H9 (cell line): ENCODE data around the gene BUB3. TPM values are rescaled to one million over a fixed set of nuclear protein-coding genes. Genes with fewer than 3 reads are reported as not detected.
A peak's percentile ranks its signal among the peaks of the same experiment; 100 is the strongest.

ENCODE experiments used
- DNase-seq: peaks from one replicate; pipeline ENCODE4 v3.0.0-alpha.2; 2017
- H2AFZ ChIP-seq: one replicate; pipeline ENCODE4 v1.6.1; 2013; ENCODE audit warnings: mild to moderate bottlenecking, low read length, control low read depth, moderate library complexity
- H2AK5ac ChIP-seq: 2 replicates; pipeline ENCODE4 v1.6.1; 2013; ENCODE audit warnings: low read length, control low read depth, mixed read lengths; ENCODE audit not compliant: insufficient read length
- H2BK120ac ChIP-seq: one replicate; pipeline ENCODE4 v1.6.1; 2013; ENCODE audit warnings: low read depth, mild to moderate bottlenecking, low read length, control low read depth, inconsistent platforms; ENCODE audit not compliant: poor library complexity, severe bottlenecking
- H2BK12ac ChIP-seq: 2 replicates; pipeline ENCODE4 v1.6.1; 2013; ENCODE audit warnings: low read length, control low read depth, mixed read lengths, low read depth; ENCODE audit not compliant: insufficient read length
- H2BK15ac ChIP-seq: 2 replicates; pipeline ENCODE4 v1.6.1; 2013; ENCODE audit warnings: low read depth, low read length, control low read depth
- H2BK20ac ChIP-seq: one replicate; pipeline ENCODE4 v1.6.1; 2013; ENCODE audit warnings: low read depth, mild to moderate bottlenecking, low read length, control low read depth, inconsistent platforms; ENCODE audit not compliant: poor library complexity, severe bottlenecking
- H2BK5ac ChIP-seq: 2 replicates; pipeline ENCODE4 v1.6.1; 2013; ENCODE audit warnings: low read length, control low read depth, mixed read lengths; ENCODE audit not compliant: insufficient read length
- H3K14ac ChIP-seq: 2 replicates; pipeline ENCODE4 v1.6.1; 2013; ENCODE audit warnings: low read length, control low read depth; ENCODE audit not compliant: insufficient read depth
- H3K18ac ChIP-seq: 2 replicates; pipeline ENCODE4 v1.6.1; 2013; ENCODE audit warnings: low read depth, mild to moderate bottlenecking, mixed read lengths, low read length, control low read depth; ENCODE audit not compliant: insufficient read length
- H3K23ac ChIP-seq: 2 replicates; pipeline ENCODE4 v1.6.1; 2013; ENCODE audit warnings: low read length, control low read depth, mixed read lengths, low read depth; ENCODE audit not compliant: insufficient read length
- H3K23me2 ChIP-seq: 2 replicates; pipeline ENCODE4 v1.6.1; 2013; ENCODE audit warnings: low read depth, mild to moderate bottlenecking, mixed read lengths, low read length, control low read depth; ENCODE audit not compliant: insufficient read length, poor library complexity, severe bottlenecking
- H3K27ac ChIP-seq: 2 replicates; pipeline ENCODE4 v1.5.1; 2013; ENCODE audit warnings: low read length, control low read depth, mixed read lengths, low read depth; ENCODE audit not compliant: insufficient read length
- H3K27me3 ChIP-seq: 2 replicates; pipeline ENCODE4 v1.6.1; 2013; ENCODE audit warnings: low read length, control low read depth, inconsistent platforms; ENCODE audit not compliant: insufficient read depth
- H3K4ac ChIP-seq: 2 replicates; pipeline ENCODE4 v1.6.1; 2013; ENCODE audit warnings: low read depth, mild to moderate bottlenecking, control low read depth, inconsistent platforms, low read length, moderate library complexity
- H3K4me1 ChIP-seq: 2 replicates; pipeline ENCODE4 v1.6.1; 2013; ENCODE audit warnings: low read length, control low read depth, inconsistent platforms; ENCODE audit not compliant: insufficient read depth
- H3K4me2 ChIP-seq: 2 replicates; pipeline ENCODE4 v1.6.1; 2013; ENCODE audit warnings: low read length, control low read depth, mixed read lengths; ENCODE audit not compliant: insufficient read length, insufficient read depth
- H3K56ac ChIP-seq: 2 replicates; pipeline ENCODE4 v1.6.1; 2013; ENCODE audit warnings: low read depth, mild to moderate bottlenecking, mixed read lengths, low read length, control low read depth; ENCODE audit not compliant: insufficient read length
- H3K79me1 ChIP-seq: 2 replicates; pipeline ENCODE4 v1.6.1; 2013; ENCODE audit warnings: low read depth, mild to moderate bottlenecking, moderate library complexity, low read length, control low read depth, inconsistent platforms; ENCODE audit not compliant: insufficient read depth, poor library complexity, severe bottlenecking
- H3K79me2 ChIP-seq: 2 replicates; pipeline ENCODE4 v1.6.1; 2013; ENCODE audit warnings: low read length, control low read depth, inconsistent platforms; ENCODE audit not compliant: insufficient read depth
- H3K9ac ChIP-seq: 2 replicates; pipeline ENCODE4 v1.6.1; 2013; ENCODE audit warnings: low read length, control low read depth, mixed read lengths; ENCODE audit not compliant: insufficient read length; ENCODE audit errors: extremely low read depth
- H3K9me3 ChIP-seq: one replicate; pipeline ENCODE4 v1.6.1; 2013; ENCODE audit warnings: low read depth, low read length, inconsistent platforms; ENCODE audit not compliant: control insufficient read depth
- H3T11ph ChIP-seq: one replicate; pipeline ENCODE4 v1.6.1; 2013; ENCODE audit warnings: mild to moderate bottlenecking, low read length, control low read depth, inconsistent platforms
- H4K20me1 ChIP-seq: one replicate; pipeline ENCODE4 v1.6.1; 2013; ENCODE audit not compliant: control insufficient read depth, insufficient read length, insufficient read depth
- H4K5ac ChIP-seq: 2 replicates; pipeline ENCODE4 v1.6.1; 2013; ENCODE audit warnings: low read depth, mild to moderate bottlenecking, mixed read lengths, low read length, control low read depth; ENCODE audit not compliant: insufficient read length
- H4K8ac ChIP-seq: replicated peaks from 2 replicates; pipeline ENCODE4 v1.6.1; 2013; ENCODE audit warnings: low read length, control low read depth, mixed read lengths, low read depth; ENCODE audit not compliant: insufficient read length
- H4K91ac ChIP-seq: 2 replicates; pipeline ENCODE4 v1.6.1; 2013; ENCODE audit warnings: low read depth, mild to moderate bottlenecking, moderate library complexity, mixed read lengths, low read length, control low read depth; ENCODE audit not compliant: insufficient read length
- H3K27ac Mint-ChIP-seq, 3 experiments: 2 replicates in 2 of 3; 3 replicates in 1 of 3; pipeline ENCODE4 v1.8.0; 2020 to 2021; ENCODE audit warnings: mixed read lengths in 3 of 3, mild to moderate bottlenecking in 1 of 3, moderate library complexity in 1 of 3
- H3K27me3 Mint-ChIP-seq: 2 replicates; pipeline ENCODE4 v1.8.0; 2021; ENCODE audit warnings: low read depth, mild to moderate bottlenecking, moderate library complexity, mixed read lengths
- H3K36me3 Mint-ChIP-seq, 3 experiments: 2 replicates in 2 of 3; 3 replicates in 1 of 3; pipeline ENCODE4 v1.8.0; 2020 to 2021; ENCODE audit warnings: low read depth in 3 of 3, mixed read lengths in 3 of 3; ENCODE audit not compliant: insufficient read depth in 1 of 3
- H3K4me1 Mint-ChIP-seq, 2 experiments: 2 replicates each; pipeline ENCODE4 v1.8.0; 2020; ENCODE audit warnings: mixed read lengths in 2 of 2
- H3K4me3 Mint-ChIP-seq, 2 experiments: 2 replicates in 1 of 2; 3 replicates in 1 of 2; pipeline ENCODE4 v1.8.0; 2020 to 2021; ENCODE audit warnings: mild to moderate bottlenecking in 2 of 2, mixed read lengths in 2 of 2, moderate library complexity in 1 of 2
- H3K9me3 Mint-ChIP-seq, 2 experiments: 2 replicates in 1 of 2; 3 replicates in 1 of 2; pipeline ENCODE4 v1.8.0; 2020; ENCODE audit warnings: mild to moderate bottlenecking in 2 of 2, mixed read lengths in 2 of 2, moderate library complexity in 1 of 2
- CTCF ChIP-seq: fragments of 200-600 bp; sonication (generic); conservative IDR thresholded peaks from 3 replicates; pipeline ENCODE4 v1.8.0; 2021; ENCODE audit warnings: antibody characterized with exemption, mild to moderate bottlenecking
- WGBS: extraction: QIAGEN DNeasy Blood & Tissue Kit; methylation state at CpG from one replicate; pipeline ENCODE4 v1.1.7; 2013; ENCODE audit warnings: missing lambda C conversion rate, low lambda C conversion rate, mixed read lengths; ENCODE audit not compliant: insufficient read length; ENCODE audit errors: extremely low coverage; 5-methylcytosine and 5-hydroxymethylcytosine counted together
- total RNA-seq: library from RNA; stranded (reverse); gene quantifications from 2 replicates; pipeline ENCODE4 v1.2.1, GENCODE V29; 2021

The BUB3 gene
- total RNA-seq, 1 experiment from 2014 or later = 200 TPM

- Mint-ChIP-seq H3K27ac (no peak overlapping the region), H3K36me3 (no peaks in the 10 kb centered on the region), H3K4me3 (peak overlapping the region; percentile 33 to 84), H3K4me1 (peaks cover 25 to 41% of the 10 kb centered on the region in 2 experiments), H3K27me3 (peaks cover 98% of the 10 kb centered on the region), H3K9me3 (peaks cover 2 to 8% of the 10 kb centered on the region in 2 experiments; a peak in 4 of 5 replicates)
- H3K4me1 ChIP-seq = no peaks in the 10 kb centered on the region; the same call in 1 of the 2 replicates
- H3K18ac ChIP-seq = no peak overlapping the region
- no peaks in the 10 kb centered on the region for H3K79me1 ChIP-seq
- H2BK15ac ChIP-seq = no peak overlapping the region
- WGBS = no CpG with 5 or more reads among the region's 42 CpGs
- H4K20me1 ChIP-seq = no peaks in the 10 kb centered on the region
- H3K23ac ChIP-seq = no peak overlapping the region
- H4K8ac ChIP-seq = no peak overlapping the region
- H3T11ph ChIP-seq = no peak overlapping the region
- H3K27me3 ChIP-seq = peaks cover 67% of the 10 kb centered on the region
- no peak overlapping the region for H3K9ac ChIP-seq
- peaks cover 31% of the 10 kb centered on the region for H3K23me2 ChIP-seq
- no peak for DNase-seq
- H3K4me2 ChIP-seq = peak overlapping the region; percentile 89
- no peaks in the 10 kb centered on the region for H3K79me2 ChIP-seq
- no peak overlapping the region for H2BK12ac ChIP-seq
- no peak overlapping the region for H4K91ac ChIP-seq
- no peak overlapping the region for H2BK20ac ChIP-seq
- no peak overlapping the region for H3K27ac ChIP-seq
- H3K4ac ChIP-seq = no peak overlapping the region
- no peak overlapping the region for H3K14ac ChIP-seq
- TF ChIP-seq CTCF = no peak
- H4K5ac ChIP-seq = no peak overlapping the region
- H2AK5ac ChIP-seq = no peak overlapping the region
- no peak overlapping the region for H2BK120ac ChIP-seq
- H3K9me3 ChIP-seq = no peaks in the 10 kb centered on the region
- H2AFZ ChIP-seq = no peak overlapping the region
- no peak overlapping the region for H2BK5ac ChIP-seq
- no peak overlapping the region for H3K56ac ChIP-seq
Measured at GRCh38 chr10:123134343-123134914, 19.8 kb upstream of the BUB3 start.
